Lower leg skin (tissue), 3 donors: ENCODE results near the gene IGSF9.

Experiments used
- POLR2A ChIP-seq, 2 donors: fragments of 450-650 bp; IDR thresholded peaks; one replicate each; pipeline ENCODE4 v1.6.1; 2016 to 2017; ENCODE audit warnings: antibody characterized with exemption in 2 of 2, mild to moderate bottlenecking in 1 of 2, moderate library complexity in 1 of 2
- TF ChIP-seq, protein P1 (sequence below), 3 donors: fragments of 450-650 bp; IDR thresholded peaks; one replicate each; pipeline ENCODE4 v1.5.1; 2016; ENCODE audit warnings: antibody characterized with exemption in 3 of 3, mild to moderate bottlenecking in 3 of 3, moderate library complexity in 2 of 3

DNA sequence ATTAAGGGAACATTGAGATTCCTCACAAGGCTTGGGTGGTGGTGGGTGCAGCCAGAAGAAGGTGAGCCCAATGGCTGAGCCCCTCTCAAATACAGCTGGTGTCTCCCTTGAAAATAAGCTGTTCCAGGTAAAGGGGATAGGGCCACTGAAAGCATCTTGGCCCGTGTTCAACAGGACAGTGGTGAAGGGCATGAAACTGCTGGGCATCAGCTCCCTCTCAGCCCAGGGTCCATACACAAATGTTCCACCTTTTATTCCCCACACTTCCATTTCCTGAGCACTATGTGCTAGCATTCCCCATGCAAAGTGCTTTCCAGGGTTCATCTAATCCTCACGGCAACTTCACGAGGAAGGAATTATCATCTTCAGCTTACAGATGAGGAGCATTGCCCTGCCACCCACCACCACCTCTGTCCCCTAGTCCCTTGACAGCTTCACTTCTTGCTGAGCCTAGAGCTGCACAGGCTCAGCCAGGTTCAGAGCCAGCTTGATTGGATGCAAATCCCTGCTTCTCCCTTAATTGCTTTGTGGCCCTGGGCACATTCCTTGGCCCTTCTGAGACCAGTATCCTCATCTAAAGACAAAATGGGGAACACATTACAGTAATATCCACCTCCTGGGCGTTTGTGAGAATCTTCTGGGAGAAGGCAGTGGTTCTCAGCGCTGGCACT, 29.7 kb downstream of the IGSF9 start:
- TF ChIP-seq, protein P1, sequence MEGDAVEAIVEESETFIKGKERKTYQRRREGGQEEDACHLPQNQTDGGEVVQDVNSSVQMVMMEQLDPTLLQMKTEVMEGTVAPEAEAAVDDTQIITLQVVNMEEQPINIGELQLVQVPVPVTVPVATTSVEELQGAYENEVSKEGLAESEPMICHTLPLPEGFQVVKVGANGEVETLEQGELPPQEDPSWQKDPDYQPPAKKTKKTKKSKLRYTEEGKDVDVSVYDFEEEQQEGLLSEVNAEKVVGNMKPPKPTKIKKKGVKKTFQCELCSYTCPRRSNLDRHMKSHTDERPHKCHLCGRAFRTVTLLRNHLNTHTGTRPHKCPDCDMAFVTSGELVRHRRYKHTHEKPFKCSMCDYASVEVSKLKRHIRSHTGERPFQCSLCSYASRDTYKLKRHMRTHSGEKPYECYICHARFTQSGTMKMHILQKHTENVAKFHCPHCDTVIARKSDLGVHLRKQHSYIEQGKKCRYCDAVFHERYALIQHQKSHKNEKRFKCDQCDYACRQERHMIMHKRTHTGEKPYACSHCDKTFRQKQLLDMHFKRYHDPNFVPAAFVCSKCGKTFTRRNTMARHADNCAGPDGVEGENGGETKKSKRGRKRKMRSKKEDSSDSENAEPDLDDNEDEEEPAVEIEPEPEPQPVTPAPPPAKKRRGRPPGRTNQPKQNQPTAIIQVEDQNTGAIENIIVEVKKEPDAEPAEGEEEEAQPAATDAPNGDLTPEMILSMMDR (IDR thresholded peaks at IDR 0.05), result no peak
- TF ChIP-seq POLR2A (IDR thresholded peaks at IDR 0.05), result no peak
